Measurements from ENCODE around the gene CFDP1. TPM values are rescaled to one million over a fixed set of nuclear protein-coding genes. Genes with fewer than 3 reads are reported as not detected.

Gene CFDP1
- 47.1 and 63.6 TPM in 2 replicates for total RNA-seq

DNA sequence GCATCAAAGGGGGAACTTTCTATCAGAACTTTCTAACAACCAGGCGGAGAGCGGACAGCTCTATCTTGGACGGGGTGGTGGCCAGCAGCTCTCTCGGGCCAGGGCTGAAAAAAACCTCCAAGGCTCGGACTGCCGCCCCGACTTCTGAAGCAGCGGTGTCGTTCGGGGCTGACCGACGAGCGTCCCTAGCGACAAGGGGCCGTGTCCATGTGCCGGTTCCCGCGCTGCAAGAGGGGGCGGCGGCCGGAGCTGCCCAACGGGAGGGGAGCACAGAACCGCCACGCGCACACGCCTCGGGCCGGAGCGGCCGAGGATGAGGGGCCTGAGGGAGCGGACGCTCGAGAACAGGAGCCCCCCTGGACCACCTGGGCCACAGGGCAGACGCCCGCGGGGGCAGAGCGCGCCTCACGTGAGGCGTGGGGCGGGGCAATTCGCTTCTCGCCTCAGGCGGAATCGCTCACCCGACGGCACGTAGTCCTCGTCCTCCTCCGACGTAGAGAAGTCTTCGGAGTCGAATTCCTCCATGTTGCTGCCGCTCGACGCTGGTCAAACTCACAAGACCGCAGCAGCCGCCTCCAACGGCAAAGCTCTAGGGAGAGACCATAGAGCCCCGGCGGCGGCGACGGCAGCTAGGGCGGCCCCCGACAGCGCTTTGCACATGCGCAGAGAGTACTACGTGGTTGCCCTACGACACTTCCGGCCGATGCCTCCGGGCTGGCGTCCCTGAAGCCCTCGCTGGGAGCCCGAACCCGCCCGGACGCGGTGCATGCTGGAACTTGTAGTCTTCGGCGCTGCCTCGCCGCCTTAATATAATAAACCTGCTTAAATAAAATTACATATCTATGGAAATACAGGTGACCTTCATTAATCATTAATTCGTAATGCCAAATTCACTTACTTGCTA is at the start of gene CFDP1:
Gene CFDP1, minus strand, starts transcription at position 676 of the 904 bp plus-strand sequence. Its CDS starts 151 bp downstream, at position 525.

DNA sequence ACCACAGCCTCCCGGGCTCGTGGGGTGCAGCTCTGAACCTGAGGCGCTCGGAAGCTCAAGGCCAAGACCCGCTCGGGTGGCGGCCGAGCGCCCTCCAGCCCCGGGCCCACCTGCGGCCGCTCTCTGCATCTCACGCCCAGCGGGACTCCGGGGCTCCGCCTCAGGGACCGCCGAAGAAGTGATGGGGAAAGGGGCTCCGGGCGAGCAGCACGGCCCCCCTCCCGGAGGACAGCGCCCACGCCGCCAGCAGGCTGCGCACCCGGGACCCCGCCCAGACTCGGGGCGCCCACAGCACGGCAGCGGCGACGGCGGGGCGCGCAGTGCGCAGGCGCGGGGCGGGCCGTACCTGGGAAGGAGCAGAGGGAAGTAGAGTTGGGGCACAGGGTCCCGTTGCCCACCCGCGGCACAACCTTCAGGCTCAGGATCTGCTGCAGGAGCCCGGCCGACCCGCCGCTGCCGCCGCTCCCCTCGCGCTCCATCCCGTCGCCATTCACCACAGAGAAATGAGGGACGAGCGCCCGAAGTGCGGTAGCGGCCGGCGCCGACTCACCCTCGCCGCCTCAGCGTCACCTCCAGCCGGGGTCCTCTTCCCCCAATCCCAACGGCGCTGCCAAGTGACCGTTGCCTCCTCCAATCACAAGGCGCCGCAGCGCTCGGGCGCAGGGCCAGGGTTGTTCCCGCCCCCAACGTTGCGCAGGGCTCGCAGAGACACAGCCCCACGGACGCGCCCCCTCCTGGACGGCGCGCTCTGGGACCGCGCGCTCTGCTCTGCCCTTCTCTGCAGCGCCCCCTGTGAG is 31.0 kb upstream of the CFDP1 start, which contains the start of gene TMEM170A:
Gene TMEM170A, minus strand, starts transcription at position 568 of the 797 bp plus-strand sequence. Its CDS starts 89 bp downstream, at position 479.

DNA sequence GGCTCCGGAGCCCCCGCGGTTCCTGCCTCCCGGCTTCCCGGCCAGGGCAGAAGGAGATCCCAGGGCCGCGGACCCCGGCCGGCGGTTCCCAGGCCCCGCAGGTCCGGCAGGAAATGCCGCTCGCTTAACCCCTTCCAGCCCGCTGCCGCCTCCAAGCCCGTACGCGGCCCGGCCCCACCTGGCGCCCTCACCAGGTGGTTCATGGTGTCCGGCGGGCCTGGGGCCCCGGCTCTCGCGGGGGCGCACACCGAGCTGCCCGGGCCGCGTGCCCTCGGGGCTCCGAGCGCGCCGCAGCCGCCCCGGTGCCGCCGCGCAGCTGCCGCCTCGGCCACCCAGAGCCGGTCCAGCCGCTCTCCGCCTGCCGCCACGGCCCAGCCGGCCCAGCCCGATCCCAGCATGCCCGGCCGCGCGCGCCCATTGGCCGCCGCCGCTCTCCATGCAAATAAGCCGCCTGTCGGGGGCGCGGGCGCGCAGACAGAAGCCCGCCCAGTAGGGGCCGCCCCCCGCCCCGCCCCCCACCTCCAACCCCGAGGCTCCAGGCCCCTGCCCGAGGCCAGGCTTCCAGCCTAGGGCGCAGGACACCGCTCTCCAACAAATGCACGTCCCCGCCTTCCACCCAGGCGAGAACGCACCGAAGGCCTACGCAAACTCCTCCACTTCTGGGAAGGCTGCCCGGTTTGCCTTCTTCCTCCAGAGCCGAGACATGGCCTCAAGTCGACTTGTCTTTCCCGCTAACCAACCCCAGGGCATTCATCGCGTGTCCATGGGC is 181.8 kb downstream of the CFDP1 start, which contains the start of gene BCAR1:
Gene BCAR1, minus strand, starts transcription at position 345 of the 769 bp plus-strand sequence. Its CDS starts 142 bp downstream, at position 203.

Other genes starting within 250 kb of the CFDP1 start
- gene CTRB2, start 226.3 kb downstream of the CFDP1 start, total RNA-seq, result not detected in 2 replicates
- gene CTRB1, start 214.5 kb downstream of the CFDP1 start, total RNA-seq, result not detected in 2 replicates
- gene BCAR1, start 181.9 kb downstream of the CFDP1 start, total RNA-seq, result 19.8 and 36.0 TPM in 2 replicates
- gene TMEM170A, start 31.2 kb upstream of the CFDP1 start, total RNA-seq, result 14.4 and 15.9 TPM in 2 replicates
- gene CHST6, start 61.9 kb upstream of the CFDP1 start, total RNA-seq, result 1.6 and 1.7 TPM in 2 replicates
- gene CHST5, start 102.6 kb upstream of the CFDP1 start, total RNA-seq, result not detected in 2 replicates
- gene TMEM231, start 122.7 kb upstream of the CFDP1 start, total RNA-seq, result 14.5 and 15.1 TPM in 2 replicates
- 29.7 and 38.6 TPM in 2 replicates for gene GABARAPL2, start 132.9 kb upstream of the CFDP1 start, total RNA-seq
- 30.6 and 48.5 TPM in 2 replicates for gene ADAT1, start 189.8 kb upstream of the CFDP1 start, total RNA-seq
- gene KARS1, start 214.2 kb upstream of the CFDP1 start, total RNA-seq, result 151 and 169 TPM in 2 replicates
- 33.3 and 37.3 TPM in 2 replicates for gene TERF2IP, start 214.3 kb upstream of the CFDP1 start, total RNA-seq
- gene CPHXL2, start 243.5 kb upstream of the CFDP1 start, total RNA-seq, result not detected in 2 replicates